Cardiac septum (tissue), 1 donor: Measurements from ENCODE around the gene CADM1. TPM values are rescaled to one million over a fixed set of nuclear protein-coding genes. Genes with fewer than 3 reads are reported as not detected.

ENCODE experiments used
- DNase-seq: peaks from one replicate; pipeline ENCODE4 v3.0.0-alpha.2; 2020; ENCODE audit warnings: low spot score
- intact Hi-C: fragments of 100-400 bp; cut with DNase I; formaldehyde crosslinking; loops from one replicate; pipeline ENCODE4 v1.14.0; 2022
- total RNA-seq: library from RNA; stranded (reverse); fragmentation: NEBNext Ultra II Directional; extraction: Animal tissue kit (Norgen Biotek cat#: 25700); gene quantifications from one replicate; pipeline ENCODE4 v1.2.1, GENCODE V29; 2021
- donor health status: DM: no; HTN: no; CAD: no.

Gene CADM1
- total RNA-seq, 1 donor from 2014 or later, result 36.0 TPM

- intact Hi-C loops, result no loop called here
- no peak for DNase-seq
These were observed 378.1 kb downstream of the CADM1 start for GRCh38 chr11:115126092-115126491.

DNA sequence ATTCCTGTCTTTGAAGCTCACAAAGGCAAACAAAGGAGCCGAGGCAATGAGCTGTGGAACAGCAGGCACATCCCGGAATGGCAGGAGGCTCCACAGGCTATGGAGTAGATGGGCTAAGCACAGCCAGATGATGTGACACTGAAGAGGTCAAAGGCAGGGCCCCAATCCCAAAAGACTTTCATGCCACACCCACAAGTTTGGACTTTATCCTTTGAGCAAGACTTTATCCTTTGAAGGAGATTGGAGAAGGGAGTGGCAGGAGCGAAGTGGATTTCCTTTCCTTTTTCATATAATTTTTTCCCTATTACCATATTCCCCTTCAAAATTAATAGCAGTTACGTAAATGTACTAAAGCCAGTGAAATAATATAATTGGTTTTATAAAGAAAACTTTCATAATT is 379.4 kb downstream of the CADM1 start:
- intact Hi-C loops, result no loop called here
- DNase-seq, result no peak

- intact Hi-C loops, result no loop called here
- no peak for DNase-seq
These were observed 380.6 kb downstream of the CADM1 start for GRCh38 chr11:115123641-115124040.

DNA sequence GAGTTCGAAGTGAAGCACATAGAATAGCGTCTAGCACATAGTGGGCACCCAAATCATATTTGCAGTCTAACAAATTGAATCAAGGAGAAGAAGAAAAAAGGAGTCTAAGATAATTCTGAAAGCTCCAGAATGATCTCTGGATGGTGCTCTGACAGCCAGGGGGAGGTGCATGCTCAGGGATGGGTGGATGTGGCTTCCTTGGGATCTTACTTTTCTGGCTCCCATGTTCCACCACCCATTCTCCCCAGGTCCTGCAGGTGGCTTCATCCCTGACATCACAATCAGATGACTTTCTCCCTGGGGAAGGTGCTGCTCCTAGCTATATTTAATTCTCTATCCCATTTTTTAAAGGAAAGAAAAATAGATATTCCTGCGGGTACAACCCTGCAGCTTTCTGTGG is 381.9 kb downstream of the CADM1 start:
- intact Hi-C loops, result no loop called here
- no peak for DNase-seq
